ENCODE measurements around the gene C16orf92. TPM values are rescaled to one million over a fixed set of nuclear protein-coding genes. Genes with fewer than 3 reads are reported as not detected.

The C16orf92 gene
- polyA plus RNA-seq, 10 donors: not detected

DNA sequence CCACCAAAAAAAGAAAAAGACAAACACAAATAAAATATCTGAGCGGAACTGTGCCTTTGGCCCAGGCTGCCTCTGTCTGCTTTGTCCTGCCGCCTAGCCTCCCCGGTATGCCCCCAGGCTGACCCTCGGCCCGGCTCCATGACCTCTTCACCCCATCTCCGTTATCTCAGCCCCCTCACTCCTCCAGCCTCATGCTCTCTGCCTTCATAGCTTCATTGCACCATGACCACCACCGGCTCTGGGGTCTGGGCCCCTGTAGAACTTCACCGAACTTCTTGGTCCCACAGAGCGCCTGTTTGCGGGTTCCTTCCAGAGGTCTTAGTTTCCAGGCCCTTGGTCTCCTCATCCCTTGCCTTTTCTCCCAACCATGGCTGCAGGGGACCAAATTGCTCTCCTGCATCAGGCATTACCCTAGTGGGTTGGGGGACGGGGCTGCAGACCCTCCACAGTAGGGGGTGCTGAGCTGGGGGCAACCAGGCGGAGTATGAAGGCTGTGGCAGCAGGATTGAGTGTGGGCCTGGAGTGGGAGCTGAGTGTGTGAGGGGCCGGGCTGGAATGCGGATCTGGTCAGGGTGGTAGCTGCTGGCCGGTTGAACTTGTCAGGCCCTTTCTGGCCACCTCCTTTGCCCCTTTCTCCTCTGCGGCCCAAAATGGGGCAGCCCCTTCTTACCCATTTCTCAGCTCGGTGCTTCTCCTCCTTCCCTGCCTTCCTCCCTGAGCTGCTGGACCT is 34.5 kb upstream of the C16orf92 start:
- DNase-seq: no peak

DNA sequence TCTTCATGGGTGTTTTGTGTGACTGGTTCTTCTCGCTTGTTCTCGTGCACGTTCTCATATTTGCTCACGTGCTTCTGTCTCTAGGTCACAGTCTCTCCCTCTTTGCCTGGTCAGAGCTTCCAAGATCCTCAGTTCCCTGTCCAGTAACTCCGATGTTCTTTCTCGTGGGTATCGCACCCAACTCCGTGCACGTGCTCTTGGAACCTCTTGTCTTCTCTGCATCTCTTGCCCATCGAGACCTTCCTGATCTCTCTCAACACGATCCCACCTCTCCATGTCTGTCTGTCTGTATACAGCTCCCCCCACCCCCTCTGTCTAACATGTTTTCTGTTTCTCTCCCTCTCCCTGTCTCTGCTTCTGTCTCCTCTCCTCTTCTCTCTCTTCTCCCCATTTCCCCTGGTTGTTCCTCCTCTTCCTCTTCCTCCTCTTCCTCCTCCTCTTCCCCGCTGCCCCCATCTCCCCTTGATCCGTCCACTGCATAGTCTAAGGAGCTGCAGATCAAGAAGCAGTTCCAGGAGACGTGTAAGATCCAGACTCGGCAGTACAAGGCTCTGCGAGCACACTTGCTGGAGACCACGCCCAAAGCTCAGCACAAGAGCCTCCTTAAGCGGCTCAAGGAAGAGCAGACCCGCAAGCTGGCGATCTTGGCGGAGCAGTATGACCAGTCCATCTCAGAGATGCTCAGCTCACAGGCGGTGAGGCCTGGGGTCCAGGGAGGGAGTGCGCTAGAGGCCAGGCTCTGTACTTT is 33.7 kb upstream of the C16orf92 start:
- DNase-seq: no peak

DNA sequence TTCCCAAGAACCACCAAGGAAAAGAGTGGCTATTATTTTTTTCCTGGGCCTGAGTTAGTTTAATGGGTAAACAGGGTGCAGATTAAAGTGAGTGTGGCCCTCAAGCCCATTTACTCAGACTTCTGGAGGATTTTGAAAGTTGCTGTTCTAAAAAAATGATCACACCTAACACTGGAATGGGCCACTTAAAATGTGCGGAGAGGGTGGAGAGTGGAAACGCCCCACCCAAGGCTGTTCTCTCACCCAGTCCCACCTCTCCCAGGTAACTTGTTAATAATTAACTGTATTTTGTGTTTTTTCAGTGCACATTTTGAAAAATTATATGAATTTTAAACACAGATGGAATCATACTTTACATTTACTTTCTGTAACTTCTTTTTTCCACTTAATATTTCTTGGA is 33.0 kb upstream of the C16orf92 start:
- no peak for DNase-seq

DNA sequence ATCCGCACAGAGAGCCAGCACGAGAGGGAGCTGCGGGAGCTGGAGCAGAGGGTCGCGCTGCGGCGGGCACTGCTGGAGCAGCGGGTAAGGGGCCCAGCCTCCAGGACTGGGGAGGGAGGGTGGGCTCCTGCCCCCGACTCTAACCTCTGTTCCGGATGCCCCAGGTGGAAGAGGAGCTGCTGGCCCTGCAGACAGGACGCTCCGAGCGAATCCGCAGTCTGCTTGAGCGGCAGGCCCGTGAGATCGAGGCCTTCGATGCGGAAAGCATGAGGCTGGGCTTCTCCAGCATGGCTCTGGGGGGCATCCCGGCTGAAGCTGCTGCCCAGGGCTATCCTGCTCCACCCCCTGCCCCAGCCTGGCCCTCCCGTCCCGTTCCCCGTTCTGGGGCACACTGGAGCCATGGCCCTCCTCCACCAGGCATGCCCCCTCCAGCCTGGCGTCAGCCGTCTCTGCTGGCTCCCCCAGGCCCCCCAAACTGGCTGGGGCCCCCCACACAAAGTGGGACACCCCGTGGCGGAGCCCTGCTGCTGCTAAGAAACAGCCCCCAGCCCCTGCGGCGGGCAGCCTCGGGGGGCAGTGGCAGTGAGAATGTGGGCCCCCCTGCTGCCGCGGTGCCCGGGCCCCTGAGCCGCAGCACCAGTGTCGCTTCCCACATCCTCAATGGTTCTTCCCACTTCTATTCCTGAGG is 32.0 kb upstream of the C16orf92 start:
- no peak for DNase-seq

DNA sequence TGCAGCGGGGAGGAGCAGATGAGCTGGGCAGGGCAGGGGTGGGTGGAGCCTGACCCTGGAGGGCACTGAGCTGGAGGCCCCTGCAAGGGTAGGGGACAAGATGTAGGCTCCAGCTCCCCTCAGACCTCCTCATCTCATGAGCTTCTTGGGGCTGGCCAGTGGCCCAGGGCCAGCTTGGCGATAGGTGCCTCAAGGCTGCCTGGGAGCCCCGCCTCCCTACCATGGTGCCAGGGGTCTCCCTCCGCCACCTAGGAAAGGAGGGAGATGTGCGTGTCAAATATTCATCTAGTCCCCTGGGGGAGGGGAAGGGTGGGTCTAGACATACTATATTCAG is 31.5 kb upstream of the C16orf92 start:
- no peak for DNase-seq

DNA sequence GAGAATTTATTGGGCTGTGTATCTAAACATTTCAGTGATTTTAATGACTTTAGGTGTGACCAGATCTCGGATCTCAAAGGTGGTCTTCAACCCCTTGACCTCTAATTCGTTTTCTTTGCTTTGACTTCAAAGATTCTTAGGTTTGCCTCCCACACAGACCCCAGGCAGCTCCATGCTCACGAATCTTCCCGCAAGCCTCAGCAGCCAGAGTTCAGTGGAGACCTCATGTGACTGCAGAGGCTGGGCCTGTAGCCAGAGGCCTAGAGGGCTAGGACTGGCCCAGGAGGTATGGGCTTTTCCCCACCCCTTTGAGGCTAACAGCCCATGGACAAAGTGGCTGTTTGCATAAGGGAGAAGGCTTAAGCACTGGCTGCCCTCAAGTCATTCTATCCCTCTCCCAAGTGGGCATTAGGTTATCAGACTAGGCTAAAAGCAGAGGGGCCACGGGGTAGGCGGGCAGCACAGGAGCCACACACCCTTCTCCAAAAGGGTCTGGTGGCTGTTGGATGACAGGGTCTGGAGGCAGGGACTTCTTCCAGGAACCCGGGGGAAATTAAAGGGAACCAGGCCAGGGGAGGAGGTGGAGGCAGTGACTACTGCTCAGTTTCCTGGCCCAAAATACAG is 30.5 kb upstream of the C16orf92 start:
- no peak for DNase-seq

DNA sequence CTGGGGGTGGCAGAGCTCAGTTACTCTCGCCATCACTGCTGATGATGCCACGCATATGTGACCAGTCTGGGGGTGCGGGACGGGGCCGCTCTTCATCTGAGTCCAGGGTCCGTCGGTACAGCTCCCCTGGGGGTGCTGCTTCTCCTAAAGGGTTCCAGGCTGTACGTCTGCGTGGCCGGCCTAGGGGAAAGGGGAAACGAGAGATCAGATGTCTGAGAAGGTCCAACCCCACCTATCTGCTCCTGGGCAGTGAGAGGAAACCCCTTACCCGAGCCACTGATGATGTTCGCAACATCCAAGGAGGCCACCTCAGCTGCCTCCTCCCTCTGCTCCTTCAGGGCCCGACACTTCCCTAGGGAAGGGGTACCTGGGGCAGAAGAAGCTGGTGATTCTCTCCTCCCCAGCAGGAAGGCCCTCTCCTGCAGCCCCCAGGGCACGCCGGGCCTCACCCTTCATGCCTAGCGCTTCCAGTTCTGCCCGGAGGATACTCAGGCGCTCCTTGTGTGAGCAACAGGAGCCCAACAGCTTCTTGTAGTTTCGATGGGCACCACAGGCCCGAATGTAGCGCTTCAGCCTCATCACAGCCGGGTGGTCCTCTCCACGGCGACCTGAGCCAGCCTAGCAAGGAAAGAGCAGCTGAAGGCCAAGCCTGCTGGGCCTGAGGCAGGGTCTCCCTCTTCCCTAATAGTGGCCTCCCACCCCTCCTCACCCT is 29.7 kb upstream of the C16orf92 start:
- no peak for DNase-seq

DNA sequence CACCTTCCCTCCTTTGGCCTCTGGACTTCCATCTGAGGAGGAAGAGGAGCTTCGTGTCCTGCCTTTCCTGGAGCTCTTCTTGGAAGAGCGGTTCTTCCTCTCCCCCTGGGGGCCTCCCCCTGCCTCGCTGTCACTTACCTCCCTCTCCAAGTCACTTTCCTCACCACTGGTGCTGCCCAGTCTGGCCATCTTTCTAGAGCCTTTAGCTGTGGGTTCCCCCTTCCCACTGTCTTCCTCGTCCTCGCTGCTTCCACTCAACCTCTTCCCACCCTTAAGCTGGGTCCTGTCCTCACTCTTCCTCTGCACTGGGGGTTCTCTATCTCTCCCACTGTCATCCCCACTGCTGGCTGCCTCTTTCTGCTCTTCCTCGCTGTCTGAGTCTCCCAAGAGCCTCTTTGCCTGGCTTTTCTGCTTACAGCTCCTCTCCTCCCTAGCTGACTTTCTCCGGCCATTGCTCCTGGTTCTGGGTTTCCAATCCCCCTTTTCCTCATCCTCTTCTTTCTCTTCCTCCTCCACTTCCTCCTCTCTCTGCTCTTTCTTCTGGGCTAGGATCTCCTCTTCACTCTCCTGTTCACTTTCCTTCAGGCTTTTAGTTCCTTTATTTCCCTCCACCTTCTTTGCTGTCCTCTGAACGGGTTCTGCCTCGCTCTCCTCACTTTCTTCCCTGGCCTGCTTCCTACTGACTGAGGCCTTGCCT is 28.9 kb upstream of the C16orf92 start:
- no peak for DNase-seq

DNA sequence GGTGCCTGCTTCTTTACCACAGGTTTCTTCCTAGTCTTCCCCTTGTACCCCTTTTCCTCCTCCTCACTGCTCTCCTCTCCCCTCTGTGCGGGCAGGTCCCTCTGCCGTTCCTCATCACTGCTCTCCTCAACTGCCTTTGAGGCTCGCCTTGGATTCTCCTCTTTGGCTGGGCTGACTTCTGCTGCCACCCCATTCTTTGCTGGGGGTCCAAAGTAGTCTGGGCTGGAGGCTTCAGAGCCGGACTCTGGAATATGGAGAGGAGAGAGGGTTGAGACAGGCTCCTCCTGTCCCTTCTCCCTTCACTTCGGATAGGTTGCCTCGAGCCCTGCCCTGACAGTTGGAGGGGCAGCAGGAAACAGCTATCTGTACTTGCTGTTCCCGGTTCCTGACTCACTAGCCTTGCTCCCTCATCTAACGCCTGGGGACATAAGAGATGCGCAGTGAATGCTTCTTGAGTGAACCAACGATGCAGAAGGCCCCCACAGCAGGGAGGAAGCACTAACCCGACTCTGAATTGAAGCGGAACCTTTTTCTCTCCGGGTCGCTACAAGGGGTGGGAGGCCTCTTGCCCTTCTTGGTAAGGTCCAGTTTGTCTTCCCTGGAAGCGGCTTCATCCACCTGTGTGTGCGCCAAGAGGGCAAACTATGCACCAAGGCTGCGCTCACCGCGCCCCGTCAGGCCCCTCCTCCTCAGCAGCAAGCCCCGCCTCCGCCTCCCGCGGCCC is 28.2 kb upstream of the C16orf92 start:
- peak in 2 of 3 donors; percentile 40 to 43 for DNase-seq

DNA sequence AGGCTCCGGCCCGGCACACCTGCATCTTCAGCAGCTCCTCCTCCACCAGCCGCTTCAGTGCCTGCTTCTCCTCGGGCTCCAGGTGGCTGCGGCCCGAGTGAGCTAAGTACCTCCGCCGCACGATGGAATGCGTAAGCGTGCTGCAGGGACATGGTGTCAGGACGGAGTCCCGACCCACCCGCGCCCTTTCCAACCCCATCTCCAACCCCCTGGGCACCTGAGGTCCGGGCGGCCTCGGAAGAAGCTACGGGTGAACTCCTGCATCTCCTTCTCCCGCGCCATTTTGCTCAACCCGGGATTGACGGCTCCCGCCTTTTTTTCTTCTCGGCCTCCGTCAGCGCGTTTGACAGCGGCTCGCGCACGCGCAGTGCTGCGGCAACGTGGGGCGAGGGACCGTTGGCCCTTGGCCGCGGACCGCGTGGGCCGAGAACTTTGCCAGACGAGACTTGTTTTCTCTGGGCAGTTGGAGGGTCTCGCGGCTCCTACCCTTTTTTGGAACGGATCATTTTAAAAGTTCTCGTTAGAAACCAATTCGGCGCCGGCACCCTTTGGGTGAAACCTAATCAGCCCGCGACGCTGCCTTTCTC is 27.6 kb upstream of the C16orf92 start, which contains the start of gene HIRIP3:
HIRIP3 (minus strand) TSS at position 294 of the 587 bp plus-strand sequence; CDS start at position 282, 12 bp downstream.
- DNase-seq: peak in 2 of 3 donors; percentile 79 to 91

DNA sequence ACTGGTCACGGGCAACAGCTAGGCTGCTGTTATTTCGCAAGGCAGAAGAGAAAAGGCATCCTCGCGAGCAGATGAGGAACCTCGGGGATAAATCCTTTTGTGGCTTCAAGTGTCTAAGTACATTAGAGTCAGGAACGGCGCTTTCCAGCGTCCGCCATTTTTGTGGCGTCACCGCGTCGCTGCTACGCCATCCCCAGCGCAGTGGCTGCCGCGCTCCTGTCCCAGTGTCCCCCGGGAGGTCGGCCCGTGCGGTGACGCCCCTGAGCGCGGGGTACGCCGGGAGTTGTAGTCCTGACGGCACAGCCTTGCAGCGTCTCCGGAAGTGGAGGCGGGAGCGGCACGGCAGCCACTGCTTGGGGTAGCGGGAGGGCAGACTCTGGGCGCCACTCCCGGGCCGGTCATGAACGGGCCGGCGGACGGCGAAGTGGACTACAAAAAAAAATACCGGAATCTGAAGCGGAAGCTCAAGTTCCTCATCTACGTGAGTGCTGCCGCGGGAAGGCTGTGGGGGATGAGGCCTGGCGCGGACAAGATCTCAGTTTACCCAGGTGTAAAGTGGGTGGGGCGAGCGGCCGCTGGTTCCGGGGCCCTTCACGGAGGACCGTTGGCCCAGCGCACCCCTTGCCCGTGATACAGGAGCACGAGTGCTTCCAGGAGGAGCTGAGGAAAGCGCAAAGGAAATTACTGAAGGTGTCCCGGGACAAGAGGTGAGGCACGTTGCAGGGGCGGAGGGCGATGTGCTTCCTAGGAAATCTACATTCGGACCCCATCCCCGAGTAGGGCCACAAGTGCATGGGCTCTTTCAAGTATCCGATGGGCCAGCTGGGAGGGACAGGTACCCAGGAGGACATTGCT is 26.9 kb upstream of the C16orf92 start, which contains the start of gene INO80E:
INO80E (plus strand) TSS at position 331 of the 855 bp plus-strand sequence; CDS start at position 401, 70 bp downstream.
- DNase-seq: peak; percentile 96 to 99 (median 97)

DNA sequence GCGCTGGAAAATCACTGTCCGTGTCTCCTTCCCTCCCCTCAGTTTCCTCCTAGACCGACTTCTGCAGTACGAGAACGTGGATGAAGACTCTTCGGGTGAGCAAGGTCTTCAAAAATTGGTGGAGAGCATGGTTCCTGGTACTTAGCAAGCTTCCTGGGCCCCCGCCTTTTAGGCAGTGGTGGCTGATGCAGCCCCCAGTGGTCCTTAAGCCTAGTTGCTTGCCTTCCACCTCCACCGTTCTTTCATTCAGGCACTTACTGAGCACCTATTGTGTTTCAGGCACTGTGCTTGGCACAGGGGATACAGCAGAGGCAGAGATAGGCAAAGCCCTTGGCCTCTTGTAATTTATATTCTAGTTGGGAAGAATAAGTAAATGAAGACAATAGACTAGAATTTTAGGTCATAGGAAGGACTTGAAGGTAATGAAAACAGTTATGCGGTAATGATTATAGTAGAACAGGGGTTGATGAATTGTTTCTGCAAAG is 26.2 kb upstream of the C16orf92 start:
- no peak for DNase-seq

DNA sequence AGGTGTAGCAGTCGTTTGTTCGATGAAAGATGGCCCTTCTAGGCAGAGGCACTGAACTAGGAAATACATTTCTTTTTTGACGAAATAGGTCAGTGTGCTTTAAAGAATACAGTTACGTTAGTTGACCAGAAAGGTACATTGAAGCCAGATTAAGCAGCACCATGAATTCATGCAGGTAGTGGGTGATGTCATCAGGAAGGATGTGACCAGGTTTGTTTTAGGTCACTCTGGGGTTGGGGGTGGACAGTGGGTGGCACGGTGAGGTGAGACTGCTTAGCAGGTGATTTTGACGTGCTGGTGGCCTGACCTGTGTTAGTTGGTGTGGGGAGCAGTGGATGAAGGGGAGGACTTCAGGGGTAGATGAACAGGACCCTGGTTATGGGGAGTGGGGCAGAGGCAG is 23.4 kb upstream of the C16orf92 start:
- DNase-seq: no peak

DNA sequence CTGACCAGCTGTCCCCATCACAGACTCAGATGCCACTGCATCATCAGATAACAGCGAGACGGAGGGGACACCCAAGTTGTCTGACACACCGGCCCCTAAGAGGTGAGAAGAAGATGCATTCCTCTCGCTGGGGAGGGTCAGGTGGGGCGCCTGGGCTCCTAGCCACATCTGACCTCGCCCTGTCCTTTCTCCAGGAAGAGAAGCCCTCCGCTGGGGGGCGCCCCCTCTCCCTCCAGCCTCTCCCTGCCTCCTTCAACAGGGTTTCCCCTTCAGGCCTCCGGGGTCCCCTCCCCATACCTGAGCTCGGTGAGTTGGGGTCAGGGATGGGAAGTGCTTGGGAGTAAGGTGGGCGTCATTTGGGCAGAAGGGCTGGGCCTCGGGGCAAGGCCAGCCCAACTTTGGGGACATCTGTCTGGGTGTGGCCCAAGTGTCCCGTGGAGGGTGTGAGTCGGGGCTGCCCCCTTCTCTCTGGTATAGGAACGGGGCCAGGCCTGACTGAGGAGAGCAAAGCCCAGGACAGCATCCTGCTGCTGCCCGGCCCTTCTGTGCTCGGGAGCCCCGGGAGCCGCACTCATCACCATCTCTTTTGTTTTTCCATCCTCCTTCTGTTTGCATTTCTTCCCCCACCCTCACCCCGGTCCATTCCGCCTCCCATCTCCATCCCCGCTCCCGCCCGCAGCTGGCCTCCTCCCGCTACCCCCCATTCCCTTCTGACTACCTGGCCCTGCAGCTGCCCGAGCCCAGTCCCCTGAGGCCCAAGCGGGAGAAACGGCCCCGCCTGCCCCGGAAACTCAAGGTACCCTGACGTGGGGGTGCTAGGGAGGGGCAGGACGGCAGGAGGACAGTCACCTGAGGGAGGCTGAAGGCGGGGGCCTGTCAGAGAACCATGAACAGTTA is 22.0 kb upstream of the C16orf92 start:
- no peak for DNase-seq

DNA sequence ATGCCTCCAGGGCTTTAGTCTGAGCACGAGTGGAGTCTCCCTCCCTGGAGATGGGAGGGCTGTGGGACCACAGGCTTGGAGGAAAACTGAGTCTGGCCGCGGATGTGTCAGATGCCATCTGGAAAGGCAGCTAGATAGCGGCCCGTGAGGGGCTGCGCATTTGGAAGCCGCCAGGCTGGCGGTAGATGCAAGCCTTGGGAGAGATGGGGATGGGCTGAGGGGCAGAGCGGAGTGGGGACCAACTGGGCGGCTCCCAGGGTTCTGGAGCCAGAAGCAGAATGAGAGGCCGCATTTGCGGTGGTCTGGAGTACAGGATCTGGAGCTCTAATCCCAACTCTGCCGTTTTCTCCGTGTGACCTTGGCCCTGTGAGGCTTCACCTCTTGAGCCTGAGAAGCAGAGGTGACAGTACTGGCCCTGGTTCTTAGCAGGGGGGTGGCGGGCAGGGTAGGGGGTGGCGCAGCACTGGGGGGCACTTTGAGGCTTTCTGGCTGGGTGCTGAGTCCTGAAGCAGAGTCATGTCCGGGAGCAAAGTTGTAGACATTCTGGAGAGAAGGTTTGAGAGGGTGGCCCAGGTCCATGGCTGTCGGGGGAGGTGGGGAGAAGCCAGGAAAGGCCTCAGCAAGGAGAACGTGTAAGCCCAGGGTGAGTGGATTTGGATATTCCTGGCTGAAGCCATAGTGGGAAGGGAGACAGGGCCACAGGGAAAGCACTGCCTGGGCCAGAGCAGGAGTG is 20.2 kb upstream of the C16orf92 start:
- no peak for DNase-seq

DNA sequence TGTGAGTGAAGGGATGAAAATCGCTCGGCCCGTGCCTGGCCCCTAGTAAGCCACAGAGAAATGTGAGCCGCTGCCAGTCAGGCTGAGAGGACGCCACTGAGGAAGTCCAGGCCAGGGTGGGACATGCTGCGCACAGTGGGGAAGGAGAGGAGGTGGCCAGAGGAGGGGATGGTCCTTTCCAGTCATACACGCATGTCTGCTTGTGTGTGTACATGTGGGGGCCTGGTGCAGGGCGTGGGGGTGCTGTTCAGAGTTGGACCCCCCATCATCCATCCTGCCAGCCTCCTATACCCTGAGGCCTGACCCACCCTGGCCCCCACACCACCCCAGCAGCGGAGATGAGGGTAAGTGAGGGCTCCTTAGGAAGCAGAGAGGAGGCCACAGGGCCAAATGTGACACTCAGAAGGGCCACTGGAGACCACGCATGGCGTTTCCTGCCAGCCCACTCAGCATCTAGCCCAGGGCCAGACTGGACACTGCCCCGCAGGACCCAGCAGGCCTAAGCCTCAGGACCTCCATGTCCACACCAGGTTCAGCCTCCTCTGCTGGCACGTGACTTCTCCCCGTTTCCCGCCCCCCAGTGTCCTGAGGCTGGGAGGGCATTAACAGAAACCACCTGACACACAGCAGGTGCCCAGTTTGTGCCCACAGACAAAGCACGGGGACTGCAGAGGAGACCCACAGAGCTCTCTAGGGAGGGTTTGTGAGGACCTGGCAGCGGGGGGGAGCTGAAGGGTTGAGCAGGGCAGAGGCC is 19.2 kb upstream of the C16orf92 start:
- DNase-seq: no peak
